GM12874 (cell line): ENCODE data around the gene FAM237B.

Experiments
- TF ChIP-seq, protein P1 (sequence below): IDR thresholded peaks from 2 replicates; pipeline ENCODE4 v1.5.1; 2011; ENCODE audit warnings: low read depth, mild to moderate bottlenecking, control low read depth, low read length, moderate library complexity; ENCODE audit not compliant: insufficient read depth

Gene FAM237B

DNA sequence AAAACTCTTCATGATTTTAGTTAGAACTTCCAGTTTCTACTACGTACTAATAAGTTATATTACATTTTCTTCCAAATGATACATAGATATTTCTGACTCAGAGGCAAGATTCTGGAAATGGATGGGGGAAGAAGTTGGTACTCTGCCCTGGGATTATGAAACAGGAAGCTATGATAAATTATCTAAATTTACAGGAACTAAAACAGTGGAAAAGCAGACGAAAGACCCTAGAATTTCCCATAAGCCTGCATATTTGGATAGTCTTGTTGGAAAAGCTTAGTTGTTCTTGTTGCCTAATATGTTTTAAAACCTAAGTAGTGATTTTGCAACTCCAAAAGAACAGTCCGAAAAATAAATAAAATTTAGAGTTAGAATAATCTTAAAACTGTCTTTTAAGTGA is 54.3 kb downstream of the FAM237B start:
- TF ChIP-seq, protein P1, sequence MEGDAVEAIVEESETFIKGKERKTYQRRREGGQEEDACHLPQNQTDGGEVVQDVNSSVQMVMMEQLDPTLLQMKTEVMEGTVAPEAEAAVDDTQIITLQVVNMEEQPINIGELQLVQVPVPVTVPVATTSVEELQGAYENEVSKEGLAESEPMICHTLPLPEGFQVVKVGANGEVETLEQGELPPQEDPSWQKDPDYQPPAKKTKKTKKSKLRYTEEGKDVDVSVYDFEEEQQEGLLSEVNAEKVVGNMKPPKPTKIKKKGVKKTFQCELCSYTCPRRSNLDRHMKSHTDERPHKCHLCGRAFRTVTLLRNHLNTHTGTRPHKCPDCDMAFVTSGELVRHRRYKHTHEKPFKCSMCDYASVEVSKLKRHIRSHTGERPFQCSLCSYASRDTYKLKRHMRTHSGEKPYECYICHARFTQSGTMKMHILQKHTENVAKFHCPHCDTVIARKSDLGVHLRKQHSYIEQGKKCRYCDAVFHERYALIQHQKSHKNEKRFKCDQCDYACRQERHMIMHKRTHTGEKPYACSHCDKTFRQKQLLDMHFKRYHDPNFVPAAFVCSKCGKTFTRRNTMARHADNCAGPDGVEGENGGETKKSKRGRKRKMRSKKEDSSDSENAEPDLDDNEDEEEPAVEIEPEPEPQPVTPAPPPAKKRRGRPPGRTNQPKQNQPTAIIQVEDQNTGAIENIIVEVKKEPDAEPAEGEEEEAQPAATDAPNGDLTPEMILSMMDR = no peak
